GM10248 (cell line): ENCODE results near the gene EFEMP2.

Experiments
- CTCF ChIA-PET: fragments of 300-600 bp; sonication (Branson Sonifier 250); formaldehyde crosslinking; extraction: SDS; loops from one replicate; lab custom pipeline; 2021; ENCODE audit warnings: antibody characterized with exemption; lab: Yijun Ruan, JAX
- POLR2A ChIA-PET: fragments of 350-650 bp; sonication (Branson Sonifier 250); formaldehyde crosslinking; extraction: SDS; loops from one replicate; lab custom pipeline; 2020; ENCODE audit warnings: antibody characterized with exemption; lab: Yijun Ruan, JAX
- DNase-seq: peaks from one replicate; pipeline ENCODE4 v3.0.0; 2012; ENCODE audit errors: extremely low spot score
- CTCF ChIP-seq: IDR thresholded peaks from 2 replicates; pipeline ENCODE4 v1.5.1; 2012; ENCODE audit warnings: mild to moderate bottlenecking, low read depth; ENCODE audit errors: extremely low read depth, missing control alignments, control extremely low read depth

Gene EFEMP2

DNA sequence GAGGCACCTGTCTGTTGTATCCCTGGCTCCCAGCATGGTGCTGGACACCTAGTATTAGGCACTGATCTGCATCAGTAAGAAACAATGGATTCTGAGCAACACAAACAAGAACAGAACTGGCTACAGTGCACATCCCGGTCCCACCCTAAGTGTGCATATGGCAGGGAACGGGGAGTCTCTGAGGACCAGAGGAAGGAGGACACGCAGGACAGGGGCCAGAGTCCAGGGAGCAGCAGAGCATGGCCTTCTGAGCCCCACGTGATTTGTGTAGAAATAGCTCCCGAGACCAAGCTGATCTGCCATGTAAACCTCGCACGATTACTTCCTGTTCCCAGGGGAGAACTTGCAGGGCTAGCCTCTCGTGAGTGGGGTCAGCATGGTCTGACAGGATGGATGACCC, 51.5 kb downstream of the EFEMP2 start:
- CTCF ChIA-PET: interaction anchor here (0.9 to 3.3 kb wide), 3 partner anchors 8 to 38 kb away, joined by 3 to 17 read pairs (median 4); partner anchors contain the start of gene SNX32

GRCh38 chr11:65817835-65818680, 54.5 kb downstream of the EFEMP2 start:
- TF ChIP-seq CTCF: peak; percentile 100
- DNase-seq: peak; percentile 95
- CTCF ChIA-PET: interaction anchor here (0.7 to 7.6 kb wide), 39 partner anchors 9 to 212 kb away, joined by 3 to 145 read pairs (median 5); partner anchors contain the start of genes AP5B1, CCDC85B, KAT5 and MUS81
- POLR2A ChIA-PET: no interaction called here

More for the DNA sequence above, 51.5 kb downstream of the EFEMP2 start:
- TF ChIP-seq CTCF: no peak
- DNase-seq: no peak
- POLR2A ChIA-PET: no interaction called here

DNA sequence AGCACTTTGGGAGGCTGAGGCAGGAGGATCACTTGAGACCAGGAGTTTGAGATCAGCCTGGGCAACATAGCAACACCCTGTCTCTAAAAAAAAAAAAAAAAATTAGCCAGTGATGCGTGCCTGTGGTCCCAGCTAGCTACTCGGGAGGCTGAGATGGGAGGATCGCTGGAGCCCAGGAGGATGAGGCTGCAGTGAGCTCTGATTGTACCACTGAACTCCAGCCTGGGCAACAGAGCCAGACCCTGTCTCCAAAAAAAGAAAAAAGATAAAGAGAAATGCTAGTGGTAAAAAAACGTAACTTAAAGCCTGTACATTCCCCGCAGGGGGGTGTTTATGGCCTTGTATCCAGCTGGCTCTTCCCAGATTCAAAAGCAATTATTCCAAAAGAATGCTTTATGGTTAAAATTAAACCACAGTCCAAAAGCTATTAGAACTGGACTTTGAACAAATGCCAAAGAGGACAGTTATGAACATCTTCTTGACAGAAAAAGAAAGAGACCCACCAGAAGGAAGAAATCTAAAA, 55.2 kb downstream of the EFEMP2 start:
- DNase-seq: no peak
- TF ChIP-seq CTCF: no peak
- ChIA-PET CTCF (interaction anchor here (0.6 to 7.6 kb wide), 25 partner anchors 9 to 611 kb away, joined by 3 to 145 read pairs (median 6); partner anchors contain the start of genes AP5B1, KAT5, MUS81 and RNASEH2C), POLR2A (no interaction called here)

DNA sequence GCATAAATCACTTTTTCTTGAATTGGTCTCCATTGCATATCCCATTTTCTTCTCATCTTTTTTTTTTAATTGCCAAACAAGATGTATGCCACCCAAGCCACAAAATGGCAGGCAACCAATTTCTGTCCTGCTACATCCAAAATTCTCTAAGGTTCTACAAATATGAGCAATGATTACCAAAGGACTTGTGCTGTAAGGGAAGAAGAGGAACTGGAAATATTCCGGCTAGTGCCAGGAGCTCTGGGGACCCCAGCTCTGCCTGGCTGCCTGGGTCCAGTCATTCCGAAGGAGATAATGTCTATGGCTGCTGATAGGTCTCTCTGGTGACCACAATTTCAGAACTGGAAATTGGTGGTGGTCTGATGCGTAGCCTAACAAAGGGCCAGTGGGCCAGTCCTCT, 55.9 kb downstream of the EFEMP2 start:
- POLR2A ChIA-PET: no interaction called here
- CTCF ChIA-PET: interaction anchor here (0.6 to 7.6 kb wide), 15 partner anchors 8 to 612 kb away, joined by 3 to 145 read pairs (median 17); partner anchors contain the start of genes AP5B1, KAT5, RNASEH2C and SNX32
- no peak for TF ChIP-seq CTCF
- DNase-seq: no peak
